ENCODE results near the gene MAP3K4. TPM values are rescaled to one million over a fixed set of nuclear protein-coding genes. Genes with fewer than 3 reads are reported as not detected.

Gene MAP3K4
- total RNA-seq, 4 donors from 2014 or later, result 22.5 to 38.0 (median 27.4) TPM

- Histone ChIP-seq H3K9me3 (no peaks in the 10 kb centered on the region), H3K4me1 (peaks cover 0 to 5% (median 0%) of the 10 kb centered on the region in 3 donors), H3K27ac (no peak overlapping the region), H3K4me3 (no peak overlapping the region), H3K27me3 (no peaks in the 10 kb centered on the region), H3K36me3 (peaks cover 0 to 40% (median 7%) of the 10 kb centered on the region in 3 donors)
- intact Hi-C loops (cut with DNase I), result no loop called here
- WGBS, 2 donors, result 90 to 94% methylated on average over 6 to 9 of the region's 9 CpGs
- TF ChIP-seq POLR2A (IDR thresholded peaks at IDR 0.05) (no peak), CTCF (IDR thresholded peaks at IDR 0.05) (no peak)
- no peak for DNase-seq
Measured at GRCh38 chr6:161164182-161164625, 172.6 kb downstream of the MAP3K4 start.

GRCh38 chr6:161166176-161166575 is 174.6 kb downstream of the MAP3K4 start:
- H3K27ac ChIP-seq, result no peak overlapping the region
- no peaks in the 10 kb centered on the region for H3K27me3 ChIP-seq
- TF ChIP-seq POLR2A (IDR thresholded peaks at IDR 0.05) (no peak), CTCF (IDR thresholded peaks at IDR 0.05) (no peak)
- H3K4me3 ChIP-seq, result no peak overlapping the region
- peaks cover 0 to 11% (median 0%) of the 10 kb centered on the region in 3 donors for H3K4me1 ChIP-seq
- DNase-seq, result no peak
- no peaks in the 10 kb centered on the region for H3K9me3 ChIP-seq
- intact Hi-C loops (cut with DNase I), result no loop called here
- WGBS, 2 donors, result 86 to 92% methylated on average over 9 to 11 of the region's 11 CpGs
- peaks cover 0 to 29% (median 7%) of the 10 kb centered on the region in 3 donors for H3K36me3 ChIP-seq

- WGBS, 2 donors, result 94 to 98% methylated on average over 5 of the region's 5 CpGs
- no peak for TF ChIP-seq POLR2A (IDR thresholded peaks at IDR 0.05)
- TF ChIP-seq CTCF (IDR thresholded peaks at IDR 0.05), result no peak
- no peaks in the 10 kb centered on the region for H3K9me3 ChIP-seq
- intact Hi-C loops (cut with DNase I), result no loop called here
- H3K36me3 ChIP-seq, result peaks cover 0 to 24% (median 7%) of the 10 kb centered on the region in 3 donors
- DNase-seq, result no peak
- H3K4me1 ChIP-seq, result peaks cover 0 to 11% (median 0%) of the 10 kb centered on the region in 3 donors
- no peak overlapping the region for H3K27ac ChIP-seq
- no peaks in the 10 kb centered on the region for H3K27me3 ChIP-seq
- H3K4me3 ChIP-seq, result no peak overlapping the region
Measured at GRCh38 chr6:161166677-161167076, 175.1 kb downstream of the MAP3K4 start.

Measured in esophagus squamous epithelium (tissue), 5 donors.